Upper lobe of left lung (tissue), 4 donors: Measurements from ENCODE around the gene PEX11G.

Experiments
- EP300 ChIP-seq, 4 donors: sonication (generic); formaldehyde crosslinking; IDR thresholded peaks; one replicate each; pipeline ENCODE4 v1.5.1; 2017; ENCODE audit warnings: antibody characterized with exemption in 4 of 4, control low read depth in 2 of 4
- POLR2A ChIP-seq, 4 donors: fragments of 450-650 bp; IDR thresholded peaks; one replicate each; pipeline ENCODE4 v1.5.1; 2016 to 2017; ENCODE audit warnings: antibody characterized with exemption in 4 of 4, mild to moderate bottlenecking in 2 of 4

- TF ChIP-seq EP300 (IDR thresholded peaks at IDR 0.05) (no peak), POLR2A (IDR thresholded peaks at IDR 0.05) (no peak)
Measured at GRCh38 chr19:7519361-7520130, 30.7 kb upstream of the PEX11G start.
